D721Med (cell line): ENCODE data around the gene ZSCAN4.

Experiments used
- DNase-seq: peaks from one replicate; pipeline ENCODE4 v3.0.0; 2011; ENCODE audit warnings: low spot score; ENCODE audit not compliant: insufficient read length
- FAIRE-seq: peaks from 2 replicates; lab custom pipeline; 2011; peaks lifted over from hg19 to GRCh38; lab: Jason Lieb, UNC
- CTCF ChIP-seq: IDR thresholded peaks from 2 replicates; pipeline ENCODE4 v1.5.1; 2012; ENCODE audit warnings: mild to moderate bottlenecking, control low read depth; ENCODE audit not compliant: insufficient read depth; ENCODE audit errors: missing control alignments

Gene ZSCAN4

GRCh38 chr19:57706346-57706745 is 37.6 kb downstream of the ZSCAN4 start:
- no peak for TF ChIP-seq CTCF
- no peak for FAIRE-seq

GRCh38 chr19:57708641-57709361 is 40.1 kb downstream of the ZSCAN4 start, which contains the start of gene ZNF154:
Gene ZNF154, minus strand, starts transcription at chr19:57709204. Its CDS starts 233 bp downstream, at chr19:57708971.
- FAIRE-seq (no peak), DNase-seq (no peak)
- TF ChIP-seq CTCF = no peak

More at GRCh38 chr19:57706346-57706745, 37.6 kb downstream of the ZSCAN4 start:
- DNase-seq = no peak

- DNase-seq (no peak), FAIRE-seq (no peak)
- TF ChIP-seq CTCF = no peak
Measured at GRCh38 chr19:57709616-57710015, 40.9 kb downstream of the ZSCAN4 start.

GRCh38 chr19:57712222-57712621 is 43.5 kb downstream of the ZSCAN4 start:
- FAIRE-seq (no peak), DNase-seq (no peak)
- TF ChIP-seq CTCF = no peak

DNA sequence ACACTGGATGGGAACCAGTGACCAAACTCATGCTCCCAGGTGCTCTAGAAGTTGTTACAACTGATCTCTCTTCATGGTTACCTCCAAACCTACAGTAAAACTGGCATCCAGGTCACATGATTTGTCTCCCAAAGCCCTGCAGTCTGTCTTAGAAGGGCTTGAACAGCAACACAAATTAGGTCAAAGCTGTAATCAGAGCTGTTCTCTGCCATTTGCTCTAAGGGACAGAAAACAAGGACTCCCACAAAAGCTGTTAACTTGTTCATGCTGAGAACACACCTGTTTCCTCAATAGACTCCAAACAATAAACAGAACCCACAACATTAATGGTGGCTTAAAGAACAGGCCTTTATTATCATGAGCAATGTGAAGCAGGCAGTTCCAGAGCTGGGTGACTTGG is 50.7 kb downstream of the ZSCAN4 start:
- no peak for TF ChIP-seq CTCF
- no peak for DNase-seq
- no peak for FAIRE-seq

DNA sequence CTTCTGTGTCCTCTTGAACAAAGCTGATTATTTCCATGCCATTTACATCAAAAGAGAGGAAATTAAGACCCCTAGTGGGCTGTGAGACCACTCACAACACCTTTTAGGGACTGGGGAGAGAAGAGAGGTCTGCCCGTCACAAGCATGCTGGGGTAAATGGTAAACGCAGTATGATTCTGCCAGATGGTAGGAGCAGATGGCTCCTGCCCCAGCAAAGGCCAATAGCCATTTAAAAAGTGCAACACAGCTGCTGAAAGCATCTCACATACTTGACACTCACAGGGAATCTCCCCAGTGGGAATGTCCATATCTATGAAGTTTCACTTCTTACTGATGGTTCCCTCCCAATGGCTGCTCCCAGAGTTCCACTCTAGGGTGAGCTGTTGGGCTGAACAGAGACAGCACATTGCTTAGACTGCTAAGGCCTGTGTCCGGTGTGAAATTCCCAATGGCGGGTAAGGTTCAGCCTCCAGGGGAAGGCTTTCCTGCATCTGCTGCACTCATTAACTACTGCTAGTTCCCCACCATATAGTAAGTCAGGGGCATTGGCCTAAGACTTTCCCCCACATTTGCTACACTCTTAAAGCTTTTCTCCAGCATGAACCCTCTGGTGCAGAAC is 51.3 kb downstream of the ZSCAN4 start:
- DNase-seq (no peak), FAIRE-seq (no peak)
- no peak for TF ChIP-seq CTCF

- FAIRE-seq (no peak), DNase-seq (no peak)
- no peak for TF ChIP-seq CTCF
Measured at GRCh38 chr19:57720878-57721277, 52.1 kb downstream of the ZSCAN4 start.
